GM23338 (cell line): Measurements from ENCODE around the gene SOHLH1. TPM values are rescaled to one million over a fixed set of nuclear protein-coding genes. Genes with fewer than 3 reads are reported as not detected.

ENCODE experiments used
- ATAC-seq: fragments of 200-7000 bp; cut with Tn5 transposase; 3 replicates; pipeline ENCODE4 v1.9.1; 2020
- DNase-seq: peaks from one replicate; pipeline ENCODE4 v3.0.0-alpha.2; 2015; ENCODE audit warnings: low spot score
- H2AFZ ChIP-seq: fragments of 200-600 bp; sonication (generic); 2 replicates; pipeline ENCODE4 v1.8.0; 2016; ENCODE audit warnings: antibody characterized with exemption, mild to moderate bottlenecking, moderate library complexity
- H3F3A ChIP-seq: fragments of 200-600 bp; sonication (generic); replicated peaks from 2 replicates; pipeline ENCODE4 v1.8.0; 2017; ENCODE audit warnings: antibody characterized with exemption, mixed run types, low read depth
- H3K27ac ChIP-seq: fragments of 200-600 bp; sonication (generic); 2 replicates; pipeline ENCODE4 v1.6.1; 2016; ENCODE audit warnings: low read depth
- H3K27me3 ChIP-seq: fragments of 200-600 bp; sonication (generic); 2 replicates; pipeline ENCODE4 v1.8.0; 2016; ENCODE audit warnings: mild to moderate bottlenecking, mixed run types, moderate library complexity; ENCODE audit not compliant: insufficient read depth
- H3K36me3 ChIP-seq: fragments of 200-600 bp; sonication (generic); 2 replicates; pipeline ENCODE4 v1.8.0; 2016; ENCODE audit warnings: mild to moderate bottlenecking; ENCODE audit not compliant: insufficient read depth
- H3K4me1 ChIP-seq: fragments of 200-600 bp; sonication (generic); 2 replicates; pipeline ENCODE4 v1.8.0; 2016; ENCODE audit warnings: mild to moderate bottlenecking, moderate library complexity; ENCODE audit not compliant: insufficient read depth
- H3K4me2 ChIP-seq: fragments of 200-600 bp; sonication (generic); 2 replicates; pipeline ENCODE4 v1.7.1; 2017; ENCODE audit warnings: mixed run types
- H3K4me3 ChIP-seq: fragments of 200-600 bp; sonication (generic); 2 replicates; pipeline ENCODE4 v1.6.1; 2016; ENCODE audit warnings: mixed run types
- H3K79me2 ChIP-seq: fragments of 200-600 bp; sonication (generic); replicated peaks from 2 replicates; pipeline ENCODE4 v1.8.0; 2017; ENCODE audit warnings: mild to moderate bottlenecking; ENCODE audit not compliant: insufficient read depth
- H3K9me2 ChIP-seq: fragments of 200-600 bp; sonication (generic); 2 replicates; pipeline ENCODE4 v1.8.0; 2017; ENCODE audit not compliant: insufficient read depth
- H4K20me1 ChIP-seq: fragments of 200-600 bp; sonication (generic); replicated peaks from 2 replicates; pipeline ENCODE4 v1.8.0; 2017; ENCODE audit warnings: mild to moderate bottlenecking; ENCODE audit not compliant: insufficient read depth
- H3K27ac Mint-ChIP-seq: 2 replicates; pipeline ENCODE4 v1.8.0; 2020; ENCODE audit warnings: inconsistent platforms, mild to moderate bottlenecking, moderate library complexity, mixed read lengths
- H3K27me3 Mint-ChIP-seq: 3 replicates; pipeline ENCODE4 v1.8.0; 2022; ENCODE audit warnings: low read depth, mild to moderate bottlenecking, moderate library complexity, mixed read lengths, inconsistent platforms; ENCODE audit not compliant: insufficient read depth, poor library complexity
- H3K36me3 Mint-ChIP-seq: 3 replicates; pipeline ENCODE4 v1.8.0; 2021; ENCODE audit warnings: low read depth, mild to moderate bottlenecking, inconsistent platforms, moderate library complexity, mixed read lengths
- H3K4me1 Mint-ChIP-seq: 3 replicates; pipeline ENCODE4 v1.8.0; 2020; ENCODE audit warnings: mild to moderate bottlenecking, inconsistent platforms, mixed read lengths
- H3K4me3 Mint-ChIP-seq: 3 replicates; pipeline ENCODE4 v1.8.0; 2021; ENCODE audit warnings: moderate library complexity, mild to moderate bottlenecking, inconsistent platforms, mixed read lengths
- H3K9me3 Mint-ChIP-seq: 3 replicates; pipeline ENCODE4 v1.8.0; 2020; ENCODE audit warnings: moderate library complexity, mild to moderate bottlenecking, inconsistent platforms, mixed read lengths
- CREB1 ChIP-seq: fragments of 250-450 bp; sonication (Bioruptor Pico); IDR thresholded peaks from 2 replicates; pipeline ENCODE4 v1.5.0; 2020; ENCODE audit warnings: low read depth, mild to moderate bottlenecking, moderate library complexity
- CTCF ChIP-seq, 2 experiments: fragments of 200-600 bp in 1 of 2; sonication (generic) in 1 of 2; conservative IDR thresholded peaks; 2 replicates each; pipeline versions ENCODE4 v1.5.1 to v1.6.1; 2016 to 2017; ENCODE audit warnings: antibody characterized with exemption in 2 of 2, low read depth in 2 of 2, mild to moderate bottlenecking in 2 of 2, moderate library complexity in 1 of 2
- ETS1 ChIP-seq: IDR thresholded peaks from 2 replicates; pipeline ENCODE4 v1.6.1; 2016; ENCODE audit warnings: antibody characterized with exemption
- EZH2 ChIP-seq: fragments of 200-600 bp; sonication (generic); IDR thresholded peaks from one replicate; pipeline ENCODE4 v1.8.0; 2017; ENCODE audit warnings: antibody characterized with exemption, mild to moderate bottlenecking, low read depth; ENCODE audit not compliant: unreplicated experiment
- EZH2phosphoT487 ChIP-seq: fragments of 200-600 bp; sonication (generic); IDR thresholded peaks from one replicate; pipeline ENCODE4 v1.8.1; 2018; ENCODE audit warnings: antibody characterized with exemption; ENCODE audit not compliant: unreplicated experiment
- JUNB ChIP-seq: IDR thresholded peaks from one replicate; pipeline ENCODE4 v1.6.1; 2016; ENCODE audit warnings: antibody characterized with exemption; ENCODE audit not compliant: unreplicated experiment
- NANOG ChIP-seq: IDR thresholded peaks from 2 replicates; pipeline ENCODE4 v1.6.1; 2016; ENCODE audit warnings: antibody characterized with exemption, borderline replicate concordance
- POLR2AphosphoS5 ChIP-seq: IDR thresholded peaks from 2 replicates; pipeline ENCODE4 v1.6.1; 2016; ENCODE audit warnings: antibody characterized with exemption, low read depth
- REST ChIP-seq: IDR thresholded peaks from one replicate; pipeline ENCODE4 v1.6.1; 2018; ENCODE audit warnings: antibody characterized with exemption; ENCODE audit not compliant: unreplicated experiment
- STAT1 ChIP-seq: IDR thresholded peaks from one replicate; pipeline ENCODE4 v1.6.1; 2016; ENCODE audit warnings: antibody characterized with exemption; ENCODE audit not compliant: unreplicated experiment
- ZNF114 ChIP-seq: fragments of 250-450 bp; sonication (Bioruptor Pico); IDR thresholded peaks from 2 replicates; pipeline ENCODE4 v1.5.0; 2020; ENCODE audit warnings: mild to moderate bottlenecking, moderate library complexity
- ZNF331 ChIP-seq: fragments of 250-450 bp; sonication (Bioruptor Pico); IDR thresholded peaks from 2 replicates; pipeline ENCODE4 v1.5.0; 2020; ENCODE audit warnings: low read depth, mild to moderate bottlenecking, moderate library complexity
- ZNF462 ChIP-seq: fragments of 250-450 bp; sonication (Bioruptor Pico); IDR thresholded peaks from 2 replicates; pipeline ENCODE4 v1.5.0; 2020; ENCODE audit warnings: mild to moderate bottlenecking, moderate library complexity
- polyA plus RNA-seq: library from polyadenylated mRNA; unstranded; fragments of >200 nt; fragmentation: Nextera tagmentation; extraction: Ambion mirVana; gene quantifications from 2 replicates; pipeline ENCODE4 v1.2.1, GENCODE V29; 2016
- total RNA-seq: library from RNA; depleted of rRNA; stranded (reverse); fragments of >200 nt; shearing (Covaris generic); gene quantifications from 2 replicates; pipeline ENCODE4 v1.2.3, GENCODE V29; 2014

SOHLH1 gene
- total and polyA plus RNA-seq, 2 experiments from 2014 or later, result 0.21 TPM; not detected in 1

- no peak for DNase-seq
- Histone ChIP-seq H3K79me2 (no peaks in the 10 kb centered on the region), H3K4me2 (no peak overlapping the region), H3F3A (no peaks in the 10 kb centered on the region), H2AFZ (peak overlapping the region; percentile 43; the same call in 1 of the 2 replicates), H3K4me3 (no peak overlapping the region), H3K36me3 (no peaks in the 10 kb centered on the region), H3K27ac (no peak overlapping the region), H3K27me3 (no peaks in the 10 kb centered on the region), H4K20me1 (no peaks in the 10 kb centered on the region), H3K9me2 (no peaks in the 10 kb centered on the region; the same call in 1 of the 2 replicates), H3K4me1 (no peaks in the 10 kb centered on the region)
- Mint-ChIP-seq H3K9me3 (peaks cover 14% of the 10 kb centered on the region), H3K27ac (no peak overlapping the region), H3K36me3 (peaks cover 8% of the 10 kb centered on the region), H3K4me3 (no peak overlapping the region), H3K4me1 (no peaks in the 10 kb centered on the region; the same call in 2 of the 3 replicates), H3K27me3 (peaks cover 3% of the 10 kb centered on the region)
- TF ChIP-seq POLR2AphosphoS5 (no peak), ETS1 (no peak), EZH2phosphoT487 (no peak), CREB1 (no peak), STAT1 (no peak), ZNF114 (CRISPR knock-in tag) (no peak), ZNF462 (CRISPR knock-in tag) (no peak), REST (no peak), NANOG (no peak), ZNF331 (CRISPR knock-in tag) (no peak), JUNB (no peak), EZH2 (no peak), CTCF (conservative IDR thresholded peaks at IDR 0.05; ENCODE audit: low read depth in 2 of 2) (no peak)
- no peak for ATAC-seq
These were observed 28.3 kb downstream of the SOHLH1 start for GRCh38 chr9:135670721-135671590.
